IPS DF 6.9 (cell line): ENCODE data around the gene MRPL14.
"Not testable (repeated sequence)": the region's sequence is repeated elsewhere in the genome, so short reads cannot be mapped to it uniquely, and the experiment has no call there.

ENCODE experiments used
- DNase-seq: peaks from one replicate; pipeline ENCODE4 v3.0.0-alpha.2; 2013; ENCODE audit warnings: low read depth, low spot score
- H3K27ac ChIP-seq: one replicate; pipeline ENCODE4 v1.5.1; 2013; ENCODE audit warnings: low read length, control low read depth
- H3K27me3 ChIP-seq: 2 replicates; pipeline ENCODE4 v1.6.1; 2013; ENCODE audit warnings: mild to moderate bottlenecking, low read length; ENCODE audit not compliant: control insufficient read depth, insufficient read depth
- H3K36me3 ChIP-seq: 2 replicates; pipeline ENCODE4 v1.6.1; 2013; ENCODE audit warnings: low read length; ENCODE audit not compliant: control insufficient read depth, insufficient read depth
- H3K4me1 ChIP-seq: 2 replicates; pipeline ENCODE4 v1.6.1; 2013; ENCODE audit warnings: low read length; ENCODE audit not compliant: control insufficient read depth, insufficient read depth
- H3K4me3 ChIP-seq: 2 replicates; pipeline ENCODE4 v1.5.1; 2013; ENCODE audit warnings: mild to moderate bottlenecking, low read length
- H3K9me3 ChIP-seq: 2 replicates; pipeline ENCODE4 v1.6.1; 2013; ENCODE audit warnings: low read length, inconsistent platforms; ENCODE audit not compliant: control insufficient read depth, insufficient read depth
- WGBS: extraction: QIAGEN DNeasy Blood & Tissue Kit; methylation state at CpG from one replicate; pipeline ENCODE4 v1.1.7; 2013; ENCODE audit warnings: mixed read lengths, missing lambda C conversion rate; ENCODE audit not compliant: insufficient read length, insufficient coverage; 5-methylcytosine and 5-hydroxymethylcytosine counted together

MRPL14 gene

DNA sequence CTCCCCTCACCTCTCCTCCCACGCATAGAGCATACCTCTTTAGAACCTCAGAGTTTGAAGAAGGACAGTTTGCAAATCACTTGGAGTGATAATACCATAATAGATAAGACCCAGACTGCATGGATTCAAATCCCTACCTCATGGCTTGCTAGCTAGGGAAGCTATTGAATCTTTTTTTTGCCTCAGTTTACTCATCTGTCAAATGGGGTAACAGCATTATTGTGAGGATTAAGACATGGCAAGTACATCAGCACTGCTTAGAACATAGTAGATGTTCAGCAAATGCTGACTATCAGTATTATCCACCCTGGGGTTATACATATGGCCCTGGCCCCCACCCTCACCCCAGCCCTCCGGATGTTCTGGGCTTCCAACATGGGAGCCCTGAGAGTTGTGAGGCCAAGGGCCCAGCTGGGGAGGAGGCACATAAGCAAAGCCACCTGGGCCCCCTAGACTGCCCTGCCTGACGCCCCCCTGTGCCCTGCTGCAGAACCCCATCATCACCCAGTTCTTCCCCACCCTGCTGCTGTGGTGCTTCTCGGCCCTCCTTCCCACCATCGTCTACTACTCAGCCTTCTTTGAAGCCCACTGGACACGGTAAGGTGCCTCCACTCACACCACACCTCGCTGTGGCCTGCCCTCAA, 22.2 kb upstream of the MRPL14 start:
- no peaks in the 10 kb centered on the region for H3K9me3 ChIP-seq
- H3K36me3 ChIP-seq, result peaks cover 19% of the 10 kb centered on the region; the same call in 1 of the 2 replicates
- no peaks in the 10 kb centered on the region for H3K27me3 ChIP-seq
- WGBS, result no CpG with 5 or more reads among the region's 7 CpGs
- H3K27ac ChIP-seq, result no peak overlapping the region
- no peak for DNase-seq
- H3K4me3 ChIP-seq, result no peak overlapping the region
- no peaks in the 10 kb centered on the region for H3K4me1 ChIP-seq

DNA sequence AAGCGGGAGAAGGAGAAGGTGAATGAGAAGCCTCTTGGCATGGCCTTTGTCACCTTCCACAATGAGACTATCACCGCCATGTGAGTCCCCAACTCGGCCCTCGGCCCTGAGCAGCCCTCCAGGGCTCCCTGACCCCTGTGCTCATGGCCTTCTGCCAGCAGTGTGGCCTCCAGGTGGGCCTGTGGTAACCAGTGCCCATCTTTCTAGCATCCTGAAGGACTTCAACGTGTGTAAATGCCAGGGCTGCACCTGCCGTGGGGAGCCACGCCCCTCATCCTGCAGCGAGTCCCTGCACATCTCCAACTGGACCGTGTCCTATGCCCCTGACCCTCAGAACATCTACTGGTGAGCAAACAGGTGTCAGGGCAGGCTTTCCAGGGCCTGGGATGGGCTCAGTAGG, 21.1 kb upstream of the MRPL14 start:
- H3K27ac ChIP-seq, result no peak overlapping the region
- no CpG with 5 or more reads among the region's 9 CpGs for WGBS
- peaks cover 19% of the 10 kb centered on the region; the same call in 1 of the 2 replicates for H3K36me3 ChIP-seq

DNA sequence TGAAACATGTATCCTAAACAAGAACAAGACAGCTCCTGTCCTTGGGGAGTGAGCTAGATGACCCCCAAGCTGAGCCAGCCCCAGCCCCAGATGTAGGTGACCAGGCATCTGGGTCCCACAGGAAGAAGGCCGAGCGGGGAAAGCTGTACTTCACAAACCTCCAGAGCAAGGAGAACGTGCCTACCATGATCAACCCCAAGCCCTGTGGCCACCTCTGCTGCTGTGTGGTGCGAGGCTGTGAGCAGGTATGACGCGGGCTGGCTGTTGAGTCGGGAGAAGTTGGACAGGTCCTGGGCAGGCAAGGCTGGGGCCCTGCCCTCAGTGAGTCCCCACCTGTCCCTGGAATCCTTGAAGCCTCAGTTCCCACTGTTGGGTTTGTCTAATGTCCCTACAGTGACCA, 20.0 kb upstream of the MRPL14 start:
- H3K36me3 ChIP-seq, result peaks cover 19% of the 10 kb centered on the region; the same call in 1 of the 2 replicates
- H3K27me3 ChIP-seq, result no peaks in the 10 kb centered on the region

More for the DNA sequence above, 21.1 kb upstream of the MRPL14 start:
- Histone ChIP-seq H3K27me3 (no peaks in the 10 kb centered on the region), H3K4me1 (no peaks in the 10 kb centered on the region), H3K9me3 (no peaks in the 10 kb centered on the region), H3K4me3 (no peak overlapping the region)
- DNase-seq, result no peak

DNA sequence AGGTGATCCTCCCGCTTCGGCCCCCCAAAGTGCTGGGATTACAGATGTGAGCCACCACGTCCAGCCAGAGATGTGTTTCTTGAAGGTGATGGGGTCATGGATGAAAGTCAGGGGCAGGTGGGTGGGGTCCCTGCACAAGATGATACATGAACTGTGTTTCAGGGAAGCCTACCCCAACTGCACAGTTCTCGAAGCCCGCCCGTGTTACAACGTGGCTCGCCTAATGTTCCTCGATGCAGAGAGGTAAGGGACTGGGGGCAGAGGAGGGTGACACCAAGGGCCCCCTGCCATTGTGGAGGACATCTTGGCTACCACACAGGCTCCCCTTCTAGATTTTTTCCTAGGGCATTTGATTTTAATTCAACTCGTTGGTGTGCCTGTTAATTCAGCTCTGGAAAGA, 19.4 kb upstream of the MRPL14 start:
- no peaks in the 10 kb centered on the region for H3K27me3 ChIP-seq
- peaks cover 19% of the 10 kb centered on the region; the same call in 1 of the 2 replicates for H3K36me3 ChIP-seq
- DNase-seq, result no peak

More for the DNA sequence above, 20.0 kb upstream of the MRPL14 start:
- H3K4me3 ChIP-seq, result no peak overlapping the region
- no peak overlapping the region for H3K27ac ChIP-seq
- no CpG with 5 or more reads among the region's 7 CpGs for WGBS
- no peak for DNase-seq
- no peaks in the 10 kb centered on the region for H3K9me3 ChIP-seq
- H3K4me1 ChIP-seq, result no peaks in the 10 kb centered on the region

DNA sequence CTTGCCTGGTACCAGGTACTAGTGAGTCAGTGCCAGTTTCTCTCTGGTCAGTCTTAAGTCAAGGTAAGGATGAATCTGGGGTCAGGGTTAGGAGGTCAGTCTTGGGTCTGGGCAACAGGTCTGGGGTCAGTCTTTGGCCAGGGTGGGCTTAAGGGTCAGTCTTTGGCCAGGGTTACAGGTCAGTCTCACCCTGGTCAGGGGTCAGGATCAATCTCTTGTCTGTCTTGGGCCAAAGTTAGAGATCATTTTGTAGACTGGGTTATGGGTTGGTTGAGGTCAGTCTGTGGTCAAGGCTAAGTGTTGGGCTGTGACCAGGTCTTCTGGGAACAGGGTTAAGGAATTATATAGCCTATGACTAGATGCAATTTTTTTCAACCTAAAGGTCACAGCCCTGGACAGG, 18.6 kb upstream of the MRPL14 start:
- Histone ChIP-seq H3K4me3 (no peak overlapping the region), H3K4me1 (no peaks in the 10 kb centered on the region), H3K27ac (no peak overlapping the region), H3K27me3 (no peaks in the 10 kb centered on the region), H3K9me3 (no peaks in the 10 kb centered on the region), H3K36me3 (peaks cover 20% of the 10 kb centered on the region; the same call in 1 of the 2 replicates)
- DNase-seq, result no peak

More for the DNA sequence above, 19.4 kb upstream of the MRPL14 start:
- Histone ChIP-seq H3K9me3 (no peaks in the 10 kb centered on the region), H3K27ac (no peak overlapping the region), H3K4me3 (no peak overlapping the region), H3K4me1 (no peaks in the 10 kb centered on the region)
- no CpG with 5 or more reads among the region's 10 CpGs for WGBS

DNA sequence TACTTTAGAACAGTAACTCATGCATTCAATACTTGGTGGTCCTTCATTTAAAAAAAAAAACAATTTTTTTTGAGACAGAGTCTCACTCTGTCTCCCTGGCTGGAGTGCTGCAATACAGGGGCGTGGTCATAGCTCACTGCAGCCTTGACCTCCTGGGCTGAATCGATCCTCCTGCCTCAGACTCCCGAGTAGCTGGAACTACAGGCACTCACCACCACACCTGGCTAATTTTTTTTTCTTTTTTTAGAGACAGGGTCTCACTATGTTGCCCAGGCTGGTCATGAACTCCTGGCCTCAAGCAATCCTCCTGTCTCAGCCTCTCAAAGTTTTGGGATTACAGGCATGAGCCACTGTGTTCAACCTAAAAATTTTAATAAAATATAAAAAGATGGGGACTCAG, 17.3 kb upstream of the MRPL14 start:
- H3K4me1 ChIP-seq, H3K27ac ChIP-seq, H3K9me3 ChIP-seq, H3K4me3 ChIP-seq, H3K27me3 ChIP-seq, DNase-seq: not testable (repeated sequence)
- no CpG with 5 or more reads among the region's 3 CpGs for WGBS
- peaks cover 26% of the 10 kb centered on the region; the same call in 1 of the 2 replicates for H3K36me3 ChIP-seq

DNA sequence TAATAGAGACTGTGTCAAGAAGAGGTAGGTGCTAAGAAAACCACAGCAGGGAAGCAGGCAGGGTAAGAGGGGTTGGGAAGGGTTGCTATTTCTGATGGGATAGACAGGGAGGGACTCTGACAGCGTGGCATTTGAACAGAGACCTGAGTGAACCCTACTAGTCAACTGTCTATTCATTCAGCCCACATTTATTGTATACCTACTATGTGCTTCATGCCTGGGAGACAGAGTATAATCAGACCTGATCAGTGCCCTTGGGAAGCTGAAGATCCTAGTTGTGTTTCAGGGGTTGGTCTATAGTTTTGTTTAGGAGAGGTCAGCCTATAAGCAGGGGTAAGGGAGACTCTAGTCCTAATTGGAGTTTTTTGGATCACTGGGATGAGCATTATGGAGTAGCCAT, 16.5 kb upstream of the MRPL14 start:
- no peak overlapping the region for H3K27ac ChIP-seq
- H3K4me3 ChIP-seq, result no peak overlapping the region
- H3K36me3 ChIP-seq, result peaks cover 26% of the 10 kb centered on the region; the same call in 1 of the 2 replicates
- no peaks in the 10 kb centered on the region for H3K9me3 ChIP-seq
- H3K4me1 ChIP-seq, result no peaks in the 10 kb centered on the region
- no peaks in the 10 kb centered on the region for H3K27me3 ChIP-seq
- WGBS, result no CpG with 5 or more reads among the region's 1 CpG
- no peak for DNase-seq

DNA sequence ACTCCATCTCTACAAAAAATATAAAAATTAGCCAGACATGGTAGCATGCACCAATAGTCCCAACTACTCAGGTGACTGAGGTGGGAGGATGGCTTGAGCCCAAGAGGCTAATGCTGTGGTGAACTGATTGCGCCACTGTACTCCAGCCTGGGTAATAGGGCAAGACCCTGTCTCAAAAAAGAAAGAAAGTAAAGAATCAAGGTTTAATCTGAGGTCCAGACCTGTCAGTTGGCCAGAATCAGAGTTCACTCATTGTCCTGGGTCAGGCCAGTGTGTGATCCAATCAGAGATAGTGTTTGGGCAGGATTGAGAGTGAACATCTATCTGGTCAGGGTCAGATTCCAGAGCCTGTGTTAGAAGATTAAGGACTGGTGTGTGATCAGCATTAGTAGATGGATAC, 15.6 kb upstream of the MRPL14 start:
- Histone ChIP-seq H3K4me1 (no peaks in the 10 kb centered on the region), H3K27me3 (no peaks in the 10 kb centered on the region), H3K4me3 (no peak overlapping the region), H3K27ac (no peak overlapping the region), H3K9me3 (no peaks in the 10 kb centered on the region), H3K36me3 (peaks cover 19% of the 10 kb centered on the region; the same call in 1 of the 2 replicates)
- DNase-seq, result no peak
- no CpG with 5 or more reads among the region's 1 CpG for WGBS

DNA sequence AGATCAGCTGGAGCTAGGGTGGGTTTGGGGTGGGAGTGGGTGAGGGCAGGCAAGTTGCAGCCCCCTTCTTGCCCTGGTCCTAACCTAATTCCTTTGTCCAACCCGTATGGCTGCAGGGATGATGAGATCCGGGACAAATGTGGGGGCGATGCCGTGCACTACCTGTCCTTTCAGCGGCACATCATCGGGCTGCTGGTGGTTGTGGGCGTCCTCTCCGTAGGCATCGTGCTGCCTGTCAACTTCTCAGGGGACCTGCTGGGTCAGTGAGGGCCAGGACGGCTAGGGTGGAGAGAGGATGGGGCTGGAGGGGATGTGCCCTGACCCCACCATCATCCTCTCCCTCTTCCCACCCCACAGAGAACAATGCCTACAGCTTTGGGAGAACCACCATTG, 12.1 kb upstream of the MRPL14 start:
- DNase-seq, result no peak
- Histone ChIP-seq H3K36me3 (peaks cover 9% of the 10 kb centered on the region; the same call in 1 of the 2 replicates), H3K27ac (no peak overlapping the region), H3K27me3 (no peaks in the 10 kb centered on the region), H3K4me1 (no peaks in the 10 kb centered on the region), H3K9me3 (no peaks in the 10 kb centered on the region), H3K4me3 (no peak overlapping the region)
- no CpG with 5 or more reads among the region's 10 CpGs for WGBS

DNA sequence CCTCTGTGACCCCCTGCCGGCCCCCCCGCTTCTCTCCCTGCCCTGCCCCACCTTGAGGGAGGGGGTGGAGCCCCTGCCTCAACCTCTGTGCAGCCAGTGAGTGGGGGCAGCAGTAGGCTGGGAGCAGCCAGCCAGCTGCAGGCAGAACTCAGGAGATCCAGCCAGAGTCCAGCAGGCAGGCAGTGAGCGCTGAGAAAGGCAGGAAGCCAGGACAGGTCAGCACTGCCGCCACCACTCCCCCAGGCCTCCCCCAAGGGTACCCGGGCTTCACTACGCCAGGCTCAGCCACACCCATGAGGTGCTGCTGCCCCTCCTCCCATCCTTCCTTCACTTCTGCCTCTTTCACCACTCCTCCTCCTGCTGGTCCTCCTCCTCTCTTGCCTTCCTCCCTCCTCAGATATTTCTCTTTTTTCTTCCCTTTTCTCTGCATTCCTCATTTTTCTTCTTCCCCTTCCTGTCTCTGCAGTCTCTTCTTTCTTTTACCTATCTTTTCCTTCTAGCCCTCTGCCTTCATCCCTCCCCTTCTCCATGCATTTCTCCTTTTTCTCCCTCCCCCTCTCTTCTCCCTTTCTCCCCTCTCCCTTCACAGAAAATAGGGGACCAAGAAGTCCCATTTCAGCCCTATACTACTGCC, 11.6 kb upstream of the MRPL14 start:
- WGBS, result no CpG with 5 or more reads among the region's 6 CpGs
- H3K4me3 ChIP-seq, result no peak overlapping the region
- DNase-seq, result no peak
- peaks cover 9% of the 10 kb centered on the region; the same call in 1 of the 2 replicates for H3K36me3 ChIP-seq
- H3K4me1 ChIP-seq, result no peaks in the 10 kb centered on the region
- H3K9me3 ChIP-seq, result no peaks in the 10 kb centered on the region
- no peaks in the 10 kb centered on the region for H3K27me3 ChIP-seq
- no peak overlapping the region for H3K27ac ChIP-seq
